ENCODE results near the gene SOSTDC1. TPM values are rescaled to one million over a fixed set of nuclear protein-coding genes. Genes with fewer than 3 reads are reported as not detected.

Gene SOSTDC1
- total RNA-seq, 1 donor: not detected

GRCh38 chr7:16502303-16502702 lies 36.8 kb upstream of the SOSTDC1 start:
- H3K4me3 ChIP-seq (ENCODE audit: insufficient read depth, low read length): no peak overlapping the region
- no peak overlapping the region for H3K4me2 ChIP-seq (ENCODE audit: insufficient read depth, low read length)
- TF ChIP-seq, protein P1, sequence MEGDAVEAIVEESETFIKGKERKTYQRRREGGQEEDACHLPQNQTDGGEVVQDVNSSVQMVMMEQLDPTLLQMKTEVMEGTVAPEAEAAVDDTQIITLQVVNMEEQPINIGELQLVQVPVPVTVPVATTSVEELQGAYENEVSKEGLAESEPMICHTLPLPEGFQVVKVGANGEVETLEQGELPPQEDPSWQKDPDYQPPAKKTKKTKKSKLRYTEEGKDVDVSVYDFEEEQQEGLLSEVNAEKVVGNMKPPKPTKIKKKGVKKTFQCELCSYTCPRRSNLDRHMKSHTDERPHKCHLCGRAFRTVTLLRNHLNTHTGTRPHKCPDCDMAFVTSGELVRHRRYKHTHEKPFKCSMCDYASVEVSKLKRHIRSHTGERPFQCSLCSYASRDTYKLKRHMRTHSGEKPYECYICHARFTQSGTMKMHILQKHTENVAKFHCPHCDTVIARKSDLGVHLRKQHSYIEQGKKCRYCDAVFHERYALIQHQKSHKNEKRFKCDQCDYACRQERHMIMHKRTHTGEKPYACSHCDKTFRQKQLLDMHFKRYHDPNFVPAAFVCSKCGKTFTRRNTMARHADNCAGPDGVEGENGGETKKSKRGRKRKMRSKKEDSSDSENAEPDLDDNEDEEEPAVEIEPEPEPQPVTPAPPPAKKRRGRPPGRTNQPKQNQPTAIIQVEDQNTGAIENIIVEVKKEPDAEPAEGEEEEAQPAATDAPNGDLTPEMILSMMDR (IDR thresholded peaks at IDR 0.05; ENCODE audit: extremely low read depth, low read depth, low read length): no peak
- H3K36me3 ChIP-seq (ENCODE audit: insufficient read depth, low read length): no peaks in the 10 kb centered on the region
- H3K4me1 ChIP-seq (ENCODE audit: insufficient read depth, low read length): no peaks in the 10 kb centered on the region
- H2AFZ ChIP-seq (ENCODE audit: low read length): no peak overlapping the region
- H3K27ac ChIP-seq (ENCODE audit: low read depth, low read length): no peak overlapping the region
- H4K20me1 ChIP-seq (ENCODE audit: insufficient read depth, low read length): no peaks in the 10 kb centered on the region
- H3K27me3 ChIP-seq (ENCODE audit: insufficient read depth, low read length): no peaks in the 10 kb centered on the region
- no peak for DNase-seq (ENCODE audit: insufficient read length, low spot score, missing footprints)
- no peaks in the 10 kb centered on the region for H3K9me3 ChIP-seq (ENCODE audit: low read depth, low read length)
- H3K79me2 ChIP-seq (ENCODE audit: insufficient read depth, low read length): no peaks in the 10 kb centered on the region

DNA sequence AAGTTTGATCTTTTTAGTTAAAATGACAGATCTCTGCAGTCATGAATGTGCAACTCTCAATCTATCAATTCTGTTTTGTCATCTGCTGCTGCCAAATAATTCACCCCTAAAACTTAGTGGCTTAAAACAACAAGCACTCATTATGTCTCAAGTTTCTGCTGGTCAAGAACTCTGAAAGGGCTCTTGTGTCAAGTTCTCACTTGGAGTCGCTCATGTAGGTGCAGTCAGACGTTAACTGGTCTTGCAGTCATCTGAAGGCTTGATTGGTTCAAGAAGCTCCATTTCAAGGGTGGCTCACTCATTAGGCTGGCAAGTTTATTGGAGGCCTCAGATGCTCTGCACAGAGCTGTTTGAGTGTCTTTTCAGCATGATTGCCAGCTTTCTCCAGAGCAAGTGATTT lies 32.6 kb upstream of the SOSTDC1 start:
- Histone ChIP-seq H3K4me1 (ENCODE audit: insufficient read depth, low read length) (no peaks in the 10 kb centered on the region), H3K79me2 (ENCODE audit: insufficient read depth, low read length) (no peaks in the 10 kb centered on the region), H2AFZ (ENCODE audit: low read length) (no peak overlapping the region), H3K4me2 (ENCODE audit: insufficient read depth, low read length) (no peak overlapping the region), H3K9me3 (ENCODE audit: low read depth, low read length) (no peaks in the 10 kb centered on the region), H3K36me3 (ENCODE audit: insufficient read depth, low read length) (no peaks in the 10 kb centered on the region), H3K4me3 (ENCODE audit: insufficient read depth, low read length) (no peak overlapping the region), H3K27ac (ENCODE audit: low read depth, low read length) (no peak overlapping the region), H4K20me1 (ENCODE audit: insufficient read depth, low read length) (no peaks in the 10 kb centered on the region), H3K27me3 (ENCODE audit: insufficient read depth, low read length) (no peaks in the 10 kb centered on the region)
- TF ChIP-seq, protein P1 (IDR thresholded peaks at IDR 0.05; ENCODE audit: extremely low read depth, low read depth, low read length): no peak
- no peak for DNase-seq (ENCODE audit: insufficient read length, low spot score, missing footprints)

- Histone ChIP-seq H3K4me2 (ENCODE audit: insufficient read depth, low read length) (no peak overlapping the region), H3K27me3 (ENCODE audit: insufficient read depth, low read length) (no peaks in the 10 kb centered on the region), H3K36me3 (ENCODE audit: insufficient read depth, low read length) (no peaks in the 10 kb centered on the region), H3K27ac (ENCODE audit: low read depth, low read length) (no peak overlapping the region), H3K4me3 (ENCODE audit: insufficient read depth, low read length) (no peak overlapping the region), H2AFZ (ENCODE audit: low read length) (no peak overlapping the region), H3K79me2 (ENCODE audit: insufficient read depth, low read length) (no peaks in the 10 kb centered on the region), H3K4me1 (ENCODE audit: insufficient read depth, low read length) (peaks cover 4% of the 10 kb centered on the region), H4K20me1 (ENCODE audit: insufficient read depth, low read length) (no peaks in the 10 kb centered on the region), H3K9me3 (ENCODE audit: low read depth, low read length) (no peaks in the 10 kb centered on the region)
- TF ChIP-seq, protein P1 (IDR thresholded peaks at IDR 0.05; ENCODE audit: extremely low read depth, low read depth, low read length): no peak
- DNase-seq (ENCODE audit: insufficient read length, low spot score, missing footprints): no peak
Measured at GRCh38 chr7:16494955-16495719, 29.6 kb upstream of the SOSTDC1 start.

GRCh38 chr7:16494551-16494950 lies 29.0 kb upstream of the SOSTDC1 start:
- TF ChIP-seq, protein P1 (IDR thresholded peaks at IDR 0.05; ENCODE audit: extremely low read depth, low read depth, low read length): no peak
- Histone ChIP-seq H3K4me1 (ENCODE audit: insufficient read depth, low read length) (peaks cover 4% of the 10 kb centered on the region), H3K9me3 (ENCODE audit: low read depth, low read length) (no peaks in the 10 kb centered on the region), H4K20me1 (ENCODE audit: insufficient read depth, low read length) (no peaks in the 10 kb centered on the region), H2AFZ (ENCODE audit: low read length) (no peak overlapping the region), H3K27me3 (ENCODE audit: insufficient read depth, low read length) (no peaks in the 10 kb centered on the region), H3K79me2 (ENCODE audit: insufficient read depth, low read length) (no peaks in the 10 kb centered on the region), H3K27ac (ENCODE audit: low read depth, low read length) (no peak overlapping the region), H3K36me3 (ENCODE audit: insufficient read depth, low read length) (no peaks in the 10 kb centered on the region), H3K4me2 (ENCODE audit: insufficient read depth, low read length) (no peak overlapping the region), H3K4me3 (ENCODE audit: insufficient read depth, low read length) (no peak overlapping the region)
- no peak for DNase-seq (ENCODE audit: insufficient read length, low spot score, missing footprints)
